ENCODE measurements around the gene SLC22A1. TPM values are rescaled to one million over a fixed set of nuclear protein-coding genes. Genes with fewer than 3 reads are reported as not detected.
A peak's percentile ranks its signal among the peaks of the same experiment; 100 is the strongest.

SLC22A1 gene
- total and polyA plus RNA-seq, 2 of the 4 experiments (the other 2 are of a cell fraction): 0.10 TPM; not detected in 1

- no CpG with 5 or more reads among the region's 1 CpG for WGBS, 2 experiments (ENCODE audit: extremely low coverage in 2 of 2, insufficient read length in 1 of 2)
- Histone ChIP-seq H3K4ac (ENCODE audit: low read depth, low read length) (no peak overlapping the region), H4K20me1 (ENCODE audit: insufficient read depth, low read length) (no peaks in the 10 kb centered on the region), H2AK9ac (replicated peaks; ENCODE audit: low read depth, low read length, poor library complexity) (no peak overlapping the region), H2BK15ac (ENCODE audit: low read depth, low read length) (no peak overlapping the region), H3K23ac (ENCODE audit: low read depth, low read length) (no peak overlapping the region), H3K9ac (ENCODE audit: low read depth, low read length) (no peak overlapping the region), H3K18ac (ENCODE audit: low read depth, low read length) (no peak overlapping the region), H2BK5ac (ENCODE audit: low read depth, low read length, poor library complexity, severe bottlenecking) (no peak overlapping the region), H3K27ac (ENCODE audit: insufficient read depth, low read length) (no peak overlapping the region), H4K5ac (ENCODE audit: low read depth, low read length) (no peak overlapping the region), H3K79me1 (ENCODE audit: low read depth in 1 of 2, low read length in 2 of 2) (no peaks in the 10 kb centered on the region), H3K4me2 (ENCODE audit: low read depth, low read length) (no peak overlapping the region), H3K27me3 (ENCODE audit: control insufficient read depth, insufficient read depth, low read length) (no peaks in the 10 kb centered on the region), H2AK5ac (ENCODE audit: low read depth, low read length) (no peak overlapping the region), H3K14ac (replicated peaks; ENCODE audit: low read depth, low read length) (no peak overlapping the region), H4K91ac (ENCODE audit: insufficient read depth, low read depth, low read length) (no peak overlapping the region), H4K8ac (ENCODE audit: low read depth in 2 of 2, low read length in 2 of 2) (no peak overlapping the region), H2BK20ac (ENCODE audit: low read depth, low read length) (no peak overlapping the region), H3K36me3 (ENCODE audit: control insufficient read depth, insufficient read depth, low read length) (no peaks in the 10 kb centered on the region), H3K4me1 (ENCODE audit: control insufficient read depth, insufficient read depth, low read length) (no peaks in the 10 kb centered on the region), H3K9me1 (ENCODE audit: insufficient read depth, low read length) (no peaks in the 10 kb centered on the region), H3K56ac (ENCODE audit: extremely low read depth, insufficient read depth, low read length) (no peak overlapping the region), H3K9me3 (ENCODE audit: control insufficient read depth, insufficient read depth, low read length) (peaks cover 8% of the 10 kb centered on the region; the same call in 1 of the 2 replicates), H2AFZ (replicated peaks; ENCODE audit: low read length, poor library complexity) (no peak overlapping the region), H2BK120ac (ENCODE audit: low read depth, low read length) (no peak overlapping the region), H3K4me3 (ENCODE audit: insufficient read depth, low read depth, low read length) (no peak overlapping the region)
- dilution Hi-C loops (cut with HindIII; ENCODE audit: low sequenced_read_pairs, unreplicated experiment) (no loop called here), intact Hi-C loops (cut with micrococcal nuclease) (no loop called here), in situ Hi-C loops (cut with MboI; ENCODE audit: low sequenced_read_pairs) (no loop called here)
- DNase-seq (no peak), ATAC-seq (ENCODE audit: low read depth) (0 out of 2 replicates have a peak, but pooled peaks have one; percentile 11)
- POLR2A ChIA-PET (ENCODE audit: unreplicated experiment): no interaction called here
- CTCF ChIA-PET: no interaction called here
- no TSS peak for BruUV-seq (replicated peaks)
- TF ChIP-seq NFE2L2 (IDR thresholded peaks at IDR 0.05; ENCODE audit: low read depth, low read length) (no peak), SMC3 (IDR thresholded peaks at IDR 0.05; ENCODE audit: low read depth, low read length) (no peak)
Observed at GRCh38 chr6:160188773-160189172, 67.2 kb downstream of the SLC22A1 start.
